Sigmoid colon (tissue), 7 donors: ENCODE results near the gene STON2. TPM values are rescaled to one million over a fixed set of nuclear protein-coding genes. Genes with fewer than 3 reads are reported as not detected.
"Not testable (repeated sequence)": the region's sequence is repeated elsewhere in the genome, so short reads cannot be mapped to it uniquely, and the experiment has no call there.

Experiments used
- DNase-seq: peaks from one replicate; pipeline ENCODE4 v3.0.0-alpha.2; 2019
- H3K27ac ChIP-seq, 4 donors: fragments of 200-600 bp; sonication (generic); one replicate each; pipeline ENCODE4 v1.5.1; 2016 to 2019; ENCODE audit warnings: mild to moderate bottlenecking in 1 of 4
- H3K27me3 ChIP-seq, 3 donors: fragments of 200-600 bp; sonication (generic); one replicate each; pipeline ENCODE4 v1.5.1; 2019; ENCODE audit warnings: mild to moderate bottlenecking in 1 of 3
- H3K36me3 ChIP-seq, 4 donors: fragments of 200-600 bp; sonication (generic); one replicate each; pipeline ENCODE4 v1.5.1; 2016 to 2019
- H3K4me1 ChIP-seq, 4 donors: fragments of 200-600 bp; sonication (generic); one replicate each; pipeline ENCODE4 v1.5.1; 2017 to 2019
- H3K4me3 ChIP-seq, 4 donors: fragments of 200-600 bp; sonication (generic); one replicate each; pipeline ENCODE4 v1.5.1; 2017 to 2019; ENCODE audit warnings: mild to moderate bottlenecking in 2 of 4, moderate library complexity in 1 of 4
- H3K9me3 ChIP-seq, 4 donors: fragments of 200-600 bp in 3 of 4; sonication (generic) in 3 of 4; one replicate each; pipeline versions ENCODE4 v1.5.1 to v1.6.1; 2013 to 2019
- CTCF ChIP-seq, 4 experiments: fragments of 450-650 bp in 3 of 4; fragments of 200-600 bp in 1 of 4; IDR thresholded peaks; one replicate each; pipeline ENCODE4 v1.5.1; 2016 to 2019; ENCODE audit warnings: antibody characterized with exemption in 4 of 4, mild to moderate bottlenecking in 3 of 4, moderate library complexity in 2 of 4
- EP300 ChIP-seq, 4 donors: sonication (generic); formaldehyde crosslinking; IDR thresholded peaks; one replicate each; pipeline ENCODE4 v1.6.1; 2017; ENCODE audit warnings: antibody characterized with exemption in 4 of 4
- POLR2A ChIP-seq, 2 donors: fragments of 450-650 bp; IDR thresholded peaks; one replicate each; pipeline ENCODE4 v1.6.1; 2016; ENCODE audit warnings: antibody characterized with exemption in 2 of 2, mild to moderate bottlenecking in 2 of 2, moderate library complexity in 2 of 2
- POLR2AphosphoS5 ChIP-seq, 4 donors: sonication (generic); formaldehyde crosslinking; IDR thresholded peaks; one replicate each; pipeline ENCODE4 v1.6.1; 2017; ENCODE audit warnings: antibody characterized with exemption in 4 of 4
- WGBS, 2 donors: extraction: QIAGEN DNeasy Blood & Tissue Kit; methylation state at CpG; one replicate each; pipeline ENCODE4 v1.1.7; 2013; 5-methylcytosine and 5-hydroxymethylcytosine counted together
- intact Hi-C: fragments of 100-400 bp; cut with DNase I; formaldehyde crosslinking; loops from one replicate; pipeline ENCODE4 v1.15.1; 2023
- polyA plus RNA-seq, 3 donors: library from polyadenylated mRNA; stranded (reverse); fragments of 200-250 nt; gene quantifications; one replicate each; pipeline ENCODE4 v1.2.3, GENCODE V29; 2013
- total RNA-seq, 4 donors: library from RNA; depleted of rRNA; stranded (reverse); fragments of >200 nt; gene quantifications; one replicate each; pipeline ENCODE4 v1.1.0, GENCODE V29; 2016
- donor health status: healthy with polysubstance abuse.
- donor health status: Bipolar disorder and iron deficiency.
- donor health status: healthy.

The STON2 gene
- total and polyA plus RNA-seq, 7 donors: 2.9 to 15.6 (median 12.2) TPM

- TF ChIP-seq POLR2A (IDR thresholded peaks at IDR 0.05) (no peak), CTCF (IDR thresholded peaks at IDR 0.05) (no peak), POLR2AphosphoS5 (IDR thresholded peaks at IDR 0.05) (no peak), EP300 (IDR thresholded peaks at IDR 0.05) (no peak)
- WGBS, 2 donors: 83 to 85% methylated on average over 3 of the region's 3 CpGs
- H3K27me3 ChIP-seq: peaks cover 4 to 51% (median 15%) of the 10 kb centered on the region in 3 donors
- H3K4me1 ChIP-seq: peaks cover 0 to 22% (median 18%) of the 10 kb centered on the region in 4 donors
- no peak overlapping the region for H3K27ac ChIP-seq
- no peak for DNase-seq
- no peaks in the 10 kb centered on the region for H3K36me3 ChIP-seq
- no peaks in the 10 kb centered on the region for H3K9me3 ChIP-seq
- intact Hi-C loops: loop anchor here (10.0 kb wide), 1 partner anchor 487 kb away; the partner anchor contains the start of gene CEP128
- no peak overlapping the region for H3K4me3 ChIP-seq
These were observed 32.1 kb upstream of the STON2 start for GRCh38 chr14:81432219-81432661.

- DNase-seq: no peak
- H3K4me3 ChIP-seq: no peak overlapping the region
- intact Hi-C loops: loop anchor here (10.0 kb wide), 1 partner anchor 485 kb away; the partner anchor contains the start of gene CEP128
- TF ChIP-seq POLR2A (IDR thresholded peaks at IDR 0.05) (no peak), POLR2AphosphoS5 (IDR thresholded peaks at IDR 0.05) (no peak), EP300 (IDR thresholded peaks at IDR 0.05) (no peak), CTCF (IDR thresholded peaks at IDR 0.05) (no peak)
- H3K36me3 ChIP-seq: no peaks in the 10 kb centered on the region
- no peaks in the 10 kb centered on the region for H3K9me3 ChIP-seq
- H3K27me3 ChIP-seq: peaks cover 0 to 33% (median 7%) of the 10 kb centered on the region in 3 donors
- H3K4me1 ChIP-seq: peaks cover 0 to 4% (median 2%) of the 10 kb centered on the region in 4 donors
- WGBS, 2 donors: 86 to 91% methylated on average over 5 of the region's 5 CpGs
- no peak overlapping the region for H3K27ac ChIP-seq
These were observed 30.1 kb upstream of the STON2 start for GRCh38 chr14:81430235-81430634.

GRCh38 chr14:81429749-81430148 is 29.6 kb upstream of the STON2 start:
- not testable (repeated sequence) for H3K9me3 ChIP-seq, H3K4me1 ChIP-seq, H3K36me3 ChIP-seq, DNase-seq, H3K4me3 ChIP-seq, H3K27ac ChIP-seq
- WGBS, 2 donors: 87 to 94% methylated on average over 11 of the region's 11 CpGs
- intact Hi-C loops: loop anchor here (10.0 kb wide), 1 partner anchor 485 kb away; the partner anchor contains the start of gene CEP128
- peaks cover 0 to 28% (median 4%) of the 10 kb centered on the region in 3 donors for H3K27me3 ChIP-seq

GRCh38 chr14:81429028-81429427 is 28.9 kb upstream of the STON2 start:
- no peak for DNase-seq
- H3K27ac ChIP-seq: no peak overlapping the region
- H3K4me1 ChIP-seq: no peaks in the 10 kb centered on the region
- H3K27me3 ChIP-seq: peaks cover 0 to 22% (median 0%) of the 10 kb centered on the region in 3 donors
- WGBS, 2 donors: 82 to 87% methylated on average over 1 of the region's 1 CpG
- no peaks in the 10 kb centered on the region for H3K36me3 ChIP-seq
- H3K4me3 ChIP-seq: no peak overlapping the region
- TF ChIP-seq POLR2AphosphoS5 (IDR thresholded peaks at IDR 0.05) (no peak), POLR2A (IDR thresholded peaks at IDR 0.05) (no peak), CTCF (IDR thresholded peaks at IDR 0.05) (no peak), EP300 (IDR thresholded peaks at IDR 0.05) (no peak)
- H3K9me3 ChIP-seq: no peaks in the 10 kb centered on the region
- intact Hi-C loops: no loop called here

GRCh38 chr14:81427348-81428058 is 27.4 kb upstream of the STON2 start:
- Histone ChIP-seq H3K4me3 (no peak overlapping the region), H3K27me3 (peaks cover 0 to 22% (median 0%) of the 10 kb centered on the region in 3 donors), H3K9me3 (no peaks in the 10 kb centered on the region), H3K36me3 (no peaks in the 10 kb centered on the region), H3K27ac (no peak overlapping the region), H3K4me1 (no peaks in the 10 kb centered on the region)
- WGBS, 2 donors: 14 to 23% methylated on average over 8 of the region's 8 CpGs
- TF ChIP-seq EP300 (IDR thresholded peaks at IDR 0.05): no peak
- no peak for TF ChIP-seq CTCF (IDR thresholded peaks at IDR 0.05)
- no peak for TF ChIP-seq POLR2AphosphoS5 (IDR thresholded peaks at IDR 0.05)
- no peak for TF ChIP-seq POLR2A (IDR thresholded peaks at IDR 0.05)
- DNase-seq: no peak
- intact Hi-C loops: no loop called here
